Vagina (tissue), 2 donors: ENCODE data around the gene FCHO1.

ENCODE experiments used
- CTCF ChIP-seq, 3 experiments: fragments of 450-650 bp in 2 of 3; fragments of 200-600 bp in 1 of 3; sonication (generic) in 1 of 3; IDR thresholded peaks; one replicate each; pipeline ENCODE4 v1.5.1; 2017 to 2019; ENCODE audit warnings: antibody characterized with exemption in 3 of 3, mild to moderate bottlenecking in 2 of 3, moderate library complexity in 2 of 3
- POLR2A ChIP-seq, 2 donors: fragments of 450-650 bp; IDR thresholded peaks; one replicate each; pipeline ENCODE4 v1.6.1; 2017; ENCODE audit warnings: antibody characterized with exemption in 2 of 2, mild to moderate bottlenecking in 2 of 2, moderate library complexity in 2 of 2

- no peak for TF ChIP-seq CTCF (IDR thresholded peaks at IDR 0.05)
- TF ChIP-seq POLR2A (IDR thresholded peaks at IDR 0.05): no peak
These were observed 36.1 kb downstream of the FCHO1 start for GRCh38 chr19:17787274-17787913.
